Large intestine (tissue), 3 donors: Measurements from ENCODE around the gene PCED1B. TPM values are rescaled to one million over a fixed set of nuclear protein-coding genes. Genes with fewer than 3 reads are reported as not detected.

Experiments used
- DNase-seq, 2 donors: peaks; one replicate each; pipeline versions ENCODE4 v3.0.0 to v3.0.0-alpha.2; 2013
- H3K27ac ChIP-seq: one replicate; pipeline ENCODE4 v1.5.1; 2013; ENCODE audit warnings: low read length
- H3K27me3 ChIP-seq: 2 replicates; pipeline ENCODE4 v1.6.1; 2013; ENCODE audit warnings: low read length; ENCODE audit not compliant: control insufficient read depth, insufficient read depth
- H3K36me3 ChIP-seq: 2 replicates; pipeline ENCODE4 v1.6.1; 2013; ENCODE audit warnings: low read length; ENCODE audit not compliant: control insufficient read depth, insufficient read depth
- H3K4me1 ChIP-seq: one replicate; pipeline ENCODE4 v1.6.1; 2013; ENCODE audit warnings: low read length; ENCODE audit not compliant: control insufficient read depth, insufficient read depth
- H3K4me3 ChIP-seq: one replicate; pipeline ENCODE4 v1.5.1; 2013; ENCODE audit warnings: low read length
- H3K9me3 ChIP-seq: one replicate; pipeline ENCODE4 v1.6.1; 2013; ENCODE audit warnings: mild to moderate bottlenecking, low read depth, low read length, moderate library complexity; ENCODE audit not compliant: control insufficient read depth
- WGBS: methylation state at CpG from one replicate; pipeline ENCODE4 v1.1.5; 2013; ENCODE audit warnings: low lambda C conversion rate; ENCODE audit not compliant: insufficient coverage; 5-methylcytosine and 5-hydroxymethylcytosine counted together
- polyA plus RNA-seq: library from polyadenylated mRNA; unstranded; fragments of 120-200 nt; gene quantifications from one replicate; pipeline ENCODE4 v1.2.1, GENCODE V29; 2013

PCED1B gene
- polyA plus RNA-seq, 1 donor, result 4.3 TPM

DNA sequence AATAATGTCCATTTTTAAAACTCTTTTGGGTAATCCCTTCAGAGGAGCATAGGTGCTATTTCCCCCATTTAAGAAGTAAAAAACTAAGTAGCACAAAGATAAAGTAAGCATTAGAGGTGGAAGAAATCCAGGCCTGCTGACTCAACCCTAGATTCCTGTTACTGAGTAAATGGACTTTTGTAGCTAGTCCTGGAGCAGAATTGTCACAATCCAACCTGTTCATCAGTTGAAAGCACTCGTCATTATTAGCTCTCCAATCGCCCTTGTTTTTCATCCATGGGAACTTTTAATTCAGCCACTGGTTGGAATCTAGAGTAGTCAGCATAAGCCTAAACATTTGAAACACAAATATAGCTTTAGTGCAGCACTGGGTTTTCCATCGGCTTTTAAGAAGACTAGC lies 139.8 kb downstream of the PCED1B start:
- Histone ChIP-seq H3K4me1 (peaks cover 19% of the 10 kb centered on the region), H3K27ac (no peak overlapping the region), H3K9me3 (no peaks in the 10 kb centered on the region), H3K4me3 (no peak overlapping the region), H3K27me3 (no peaks in the 10 kb centered on the region), H3K36me3 (no peaks in the 10 kb centered on the region)
- WGBS, result 51% methylated on average over 2 of the region's 3 CpGs
- no peak for DNase-seq

DNA sequence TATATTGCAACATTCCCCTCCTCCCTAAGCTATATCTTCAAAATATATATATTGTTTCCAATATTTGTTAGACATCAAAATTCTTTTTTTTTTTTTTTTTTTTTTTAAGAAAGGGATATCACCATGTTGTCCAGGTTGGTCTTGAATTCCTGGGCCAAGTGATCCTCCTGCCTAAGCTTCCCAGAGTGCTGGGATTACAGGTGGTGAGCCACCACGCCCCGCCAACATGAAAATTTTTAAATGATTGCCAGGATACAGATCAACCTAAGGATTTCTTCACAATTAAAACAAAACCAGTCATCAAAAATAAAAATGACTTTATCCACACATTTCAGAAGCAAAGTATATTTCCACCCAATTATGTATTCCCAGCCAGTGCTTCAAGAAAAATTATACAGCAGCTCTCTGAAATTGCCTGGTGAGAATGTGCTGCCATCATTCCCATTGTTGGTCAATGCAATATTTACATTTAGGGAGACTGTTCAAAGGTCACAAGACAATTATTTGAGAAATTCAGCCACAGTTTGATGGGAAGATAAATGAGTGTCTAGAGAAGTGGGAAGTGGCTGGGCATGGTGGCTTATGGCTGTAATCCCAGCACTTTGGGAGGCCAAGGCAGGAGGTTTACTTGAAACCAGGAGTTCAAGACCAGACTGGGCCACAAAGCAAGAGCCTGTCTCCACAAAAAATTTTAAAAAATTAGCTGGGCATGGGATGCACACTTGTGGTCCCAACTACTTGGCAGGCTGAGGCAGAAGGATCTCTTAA lies 142.0 kb downstream of the PCED1B start:
- no peak overlapping the region for H3K27ac ChIP-seq
- no peak overlapping the region for H3K4me3 ChIP-seq
- DNase-seq, result peak in 1 of 2 donors; percentile 71
- no CpG with 5 or more reads among the region's 2 CpGs for whole genome bisulfite sequencing
- H3K36me3 ChIP-seq, result no peaks in the 10 kb centered on the region
- peaks cover 23% of the 10 kb centered on the region for H3K4me1 ChIP-seq
- H3K27me3 ChIP-seq, result no peaks in the 10 kb centered on the region
- H3K9me3 ChIP-seq, result no peaks in the 10 kb centered on the region

DNA sequence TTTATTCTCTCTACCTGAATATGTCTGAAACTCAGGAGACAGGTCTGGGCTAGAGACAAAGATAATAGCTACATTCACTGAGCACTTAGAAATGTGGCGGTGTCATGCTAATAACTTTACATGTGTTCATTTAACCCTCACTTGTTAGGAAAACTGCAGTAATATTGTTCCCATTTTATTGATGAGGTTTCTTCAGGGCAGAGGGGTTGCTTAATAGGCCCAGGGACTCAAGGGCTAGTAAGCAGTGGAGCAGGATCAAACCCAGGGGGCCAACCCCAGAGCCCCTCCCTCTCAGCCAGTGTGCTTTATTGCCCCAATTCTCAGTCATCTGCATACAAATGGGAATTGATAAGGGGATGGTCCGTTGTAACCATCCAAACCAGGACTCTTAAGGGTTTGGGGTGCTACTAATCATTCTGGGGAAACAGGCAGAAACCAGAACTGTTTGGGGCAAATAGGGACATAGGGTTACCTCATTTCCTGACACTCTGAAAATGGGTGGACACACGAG lies 143.2 kb downstream of the PCED1B start:
- Histone ChIP-seq H3K4me1 (peaks cover 23% of the 10 kb centered on the region), H3K36me3 (no peaks in the 10 kb centered on the region), H3K4me3 (no peak overlapping the region), H3K27me3 (no peaks in the 10 kb centered on the region), H3K27ac (peak overlapping the region; percentile 77), H3K9me3 (no peaks in the 10 kb centered on the region)
- WGBS, result 55% methylated on average over 1 of the region's 3 CpGs
- DNase-seq, result peak in 1 of 2 donors; percentile 29

- peaks cover 23% of the 10 kb centered on the region for H3K4me1 ChIP-seq
- 40% methylated on average over 1 of the region's 7 CpGs for WGBS
- DNase-seq, result no peak
Observed at GRCh38 chr12:47223031-47223847, 143.8 kb downstream of the PCED1B start.

DNA sequence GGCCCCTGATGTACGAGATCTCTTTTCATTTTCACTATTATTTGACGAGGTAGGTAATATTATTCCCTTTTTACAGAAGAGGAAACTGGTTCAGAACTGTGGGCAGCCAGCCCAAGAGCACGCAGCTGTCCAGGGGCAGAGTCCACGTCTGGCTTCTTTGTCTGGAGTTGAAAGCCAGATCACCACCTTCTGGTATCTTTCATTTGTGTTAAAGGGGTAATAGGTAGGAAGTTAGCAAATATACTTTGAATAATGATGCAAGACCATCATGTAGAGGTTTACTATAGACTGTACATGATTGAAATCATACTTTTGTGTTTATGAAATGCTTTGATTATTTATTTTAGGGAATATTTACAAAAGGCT lies 144.4 kb downstream of the PCED1B start:
- peak; percentile 77 to 88 for DNase-seq
- no peaks in the 10 kb centered on the region for H3K27me3 ChIP-seq
- no peak overlapping the region for H3K4me3 ChIP-seq
- H3K9me3 ChIP-seq, result no peaks in the 10 kb centered on the region
- no peaks in the 10 kb centered on the region for H3K36me3 ChIP-seq
- peaks cover 23% of the 10 kb centered on the region for H3K4me1 ChIP-seq
- no CpG with 5 or more reads among the region's 4 CpGs for WGBS
- peak overlapping the region; percentile 77 for H3K27ac ChIP-seq

More at GRCh38 chr12:47223031-47223847, 143.8 kb downstream of the PCED1B start:
- Histone ChIP-seq H3K9me3 (no peaks in the 10 kb centered on the region), H3K36me3 (no peaks in the 10 kb centered on the region), H3K27me3 (no peaks in the 10 kb centered on the region), H3K4me3 (no peak overlapping the region), H3K27ac (peak overlapping the region; percentile 77)

GRCh38 chr12:47224563-47225133 lies 145.2 kb downstream of the PCED1B start:
- H3K27me3 ChIP-seq, result no peaks in the 10 kb centered on the region
- no peaks in the 10 kb centered on the region for H3K9me3 ChIP-seq
- 71% methylated on average over 6 of the region's 17 CpGs for WGBS
- H3K4me1 ChIP-seq, result peaks cover 23% of the 10 kb centered on the region
- H3K36me3 ChIP-seq, result no peaks in the 10 kb centered on the region
- no peak overlapping the region for H3K27ac ChIP-seq
- DNase-seq, result no peak
- H3K4me3 ChIP-seq, result no peak overlapping the region

GRCh38 chr12:47225356-47225755 lies 145.9 kb downstream of the PCED1B start:
- Histone ChIP-seq H3K27me3 (no peaks in the 10 kb centered on the region), H3K9me3 (no peaks in the 10 kb centered on the region), H3K36me3 (no peaks in the 10 kb centered on the region), H3K4me3 (no peak overlapping the region), H3K4me1 (peaks cover 23% of the 10 kb centered on the region), H3K27ac (no peak overlapping the region)
- 100% methylated on average over 1 of the region's 2 CpGs for WGBS
- no peak for DNase-seq

DNA sequence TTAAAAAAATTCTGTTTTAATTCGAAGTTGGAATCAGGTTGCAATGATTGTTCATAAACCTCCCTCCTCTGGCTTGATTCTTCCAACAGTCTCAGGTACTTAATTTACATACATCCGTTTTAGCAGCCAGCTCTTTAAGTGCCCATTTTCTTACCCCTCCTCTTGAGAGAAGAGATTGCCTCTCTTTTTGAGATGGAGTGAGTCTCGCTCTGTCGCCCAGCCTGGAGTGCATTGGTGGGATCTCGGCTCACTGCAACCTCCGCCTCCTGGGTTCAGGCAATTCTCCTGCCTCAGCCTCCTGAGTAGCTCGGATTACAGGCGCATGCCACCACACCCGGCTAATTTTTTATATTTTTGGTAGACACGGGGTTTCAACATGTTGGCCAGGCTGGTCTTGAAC lies 146.8 kb downstream of the PCED1B start:
- no peak overlapping the region for H3K27ac ChIP-seq
- no peaks in the 10 kb centered on the region for H3K27me3 ChIP-seq
- no peaks in the 10 kb centered on the region for H3K9me3 ChIP-seq
- no peak for DNase-seq
- peaks cover 27% of the 10 kb centered on the region for H3K4me1 ChIP-seq
- 83% methylated on average over 2 of the region's 10 CpGs for WGBS
- H3K36me3 ChIP-seq, result no peaks in the 10 kb centered on the region
- no peak overlapping the region for H3K4me3 ChIP-seq

- no peak overlapping the region for H3K4me3 ChIP-seq
- no peak for DNase-seq
- H3K27me3 ChIP-seq, result no peaks in the 10 kb centered on the region
- H3K36me3 ChIP-seq, result no peaks in the 10 kb centered on the region
- H3K27ac ChIP-seq, result no peak overlapping the region
- H3K4me1 ChIP-seq, result peaks cover 18% of the 10 kb centered on the region
- H3K9me3 ChIP-seq, result peaks cover 4% of the 10 kb centered on the region
- WGBS, result no CpG with 5 or more reads among the region's 4 CpGs
Observed at GRCh38 chr12:47228802-47229201, 149.4 kb downstream of the PCED1B start.

- WGBS, result no CpG with 5 or more reads among the region's 7 CpGs
- Histone ChIP-seq H3K36me3 (peaks cover 2% of the 10 kb centered on the region), H3K27ac (no peak overlapping the region), H3K9me3 (peaks cover 9% of the 10 kb centered on the region), H3K27me3 (no peaks in the 10 kb centered on the region), H3K4me3 (no peak overlapping the region), H3K4me1 (peaks cover 14% of the 10 kb centered on the region)
- peak; percentile 42 to 51 for DNase-seq
Observed at GRCh38 chr12:47231456-47231855, 152.0 kb downstream of the PCED1B start.
